Fibroblast of upper back skin (primary cell): ENCODE results near the gene TMC8.

ENCODE experiments used
- DNase-seq: peaks from one replicate; pipeline ENCODE4 v3.0.0-alpha.2; 2013

The TMC8 gene

GRCh38 chr17:78184351-78184750, 53.8 kb downstream of the TMC8 start:
- DNase-seq: no peak

- DNase-seq: no peak
Measured at GRCh38 chr17:78184868-78185267, 54.3 kb downstream of the TMC8 start.

GRCh38 chr17:78185981-78186691, 55.6 kb downstream of the TMC8 start:
- DNase-seq: no peak

- DNase-seq: peak; percentile 96
Measured at GRCh38 chr17:78186692-78187595, 56.4 kb downstream of the TMC8 start, which contains the start of the genes AFMID and TK1. Gene AFMID (plus strand): TSS chr17:78187362. CDS start chr17:78187371, 9 bp downstream. Gene TK1 (minus strand): TSS chr17:78187052. CDS start chr17:78186994, 58 bp downstream.
